A549 (cell line): Measurements from ENCODE around the gene NHSL2.

Source experiments
- BHLHE40 ChIP-seq: IDR thresholded peaks from 2 replicates; pipeline ENCODE4 v1.6.1; 2012; ENCODE audit warnings: low read depth, low read length, inconsistent platforms
- CEBPB ChIP-seq, 2 experiments: fragments of >200 bp in 1 of 2; sonication (Bioruptor Twin) in 1 of 2; formaldehyde crosslinking in 1 of 2; IDR thresholded peaks; 2 replicates each; pipeline ENCODE4 v1.6.1; 2012 to 2016
- RFX5 ChIP-seq: fragments of 450-650 bp; IDR thresholded peaks from 2 replicates; pipeline ENCODE4 v1.7.1; 2014; ENCODE audit warnings: antibody characterized with exemption, mild to moderate bottlenecking, moderate library complexity
- SMC3 ChIP-seq: fragments of >200 bp; sonication (Bioruptor Twin); formaldehyde crosslinking; IDR thresholded peaks from 3 replicates; pipeline ENCODE4 v1.6.1; 2018; ENCODE audit warnings: inconsistent platforms
- TF ChIP-seq, protein P1 (sequence below): fragments of >200 bp; sonication (Bioruptor Twin); formaldehyde crosslinking; IDR thresholded peaks from 3 replicates; pipeline ENCODE4 v1.5.1; 2016

DNA sequence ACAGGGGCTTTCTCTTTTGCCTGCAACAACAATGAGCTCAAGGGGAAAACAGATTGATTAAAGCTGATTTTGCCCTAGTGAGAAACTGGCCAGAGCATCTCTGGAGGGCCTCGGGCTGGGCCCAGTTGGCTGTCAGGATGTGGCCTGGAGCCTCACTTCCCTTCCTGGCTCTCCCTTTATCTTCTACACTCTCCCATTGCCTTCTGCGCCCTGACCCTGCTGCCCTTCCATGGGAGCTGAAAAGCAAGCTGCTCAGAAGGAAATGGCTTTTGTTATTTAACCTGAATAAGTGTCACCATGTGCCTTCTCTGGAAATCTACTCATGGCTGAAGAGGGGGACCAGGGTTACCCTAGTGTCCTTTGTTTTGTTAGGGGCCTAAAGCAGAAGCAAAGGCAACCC lies 43.8 kb downstream of the NHSL2 start:
- TF ChIP-seq, protein P1, sequence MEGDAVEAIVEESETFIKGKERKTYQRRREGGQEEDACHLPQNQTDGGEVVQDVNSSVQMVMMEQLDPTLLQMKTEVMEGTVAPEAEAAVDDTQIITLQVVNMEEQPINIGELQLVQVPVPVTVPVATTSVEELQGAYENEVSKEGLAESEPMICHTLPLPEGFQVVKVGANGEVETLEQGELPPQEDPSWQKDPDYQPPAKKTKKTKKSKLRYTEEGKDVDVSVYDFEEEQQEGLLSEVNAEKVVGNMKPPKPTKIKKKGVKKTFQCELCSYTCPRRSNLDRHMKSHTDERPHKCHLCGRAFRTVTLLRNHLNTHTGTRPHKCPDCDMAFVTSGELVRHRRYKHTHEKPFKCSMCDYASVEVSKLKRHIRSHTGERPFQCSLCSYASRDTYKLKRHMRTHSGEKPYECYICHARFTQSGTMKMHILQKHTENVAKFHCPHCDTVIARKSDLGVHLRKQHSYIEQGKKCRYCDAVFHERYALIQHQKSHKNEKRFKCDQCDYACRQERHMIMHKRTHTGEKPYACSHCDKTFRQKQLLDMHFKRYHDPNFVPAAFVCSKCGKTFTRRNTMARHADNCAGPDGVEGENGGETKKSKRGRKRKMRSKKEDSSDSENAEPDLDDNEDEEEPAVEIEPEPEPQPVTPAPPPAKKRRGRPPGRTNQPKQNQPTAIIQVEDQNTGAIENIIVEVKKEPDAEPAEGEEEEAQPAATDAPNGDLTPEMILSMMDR, result no peak
- TF ChIP-seq BHLHE40, result no peak
- TF ChIP-seq SMC3, result no peak
- no peak for TF ChIP-seq CEBPB (IDR thresholded peaks at IDR 0.05)
- no peak for TF ChIP-seq RFX5
